HepG2 (cell line): ENCODE data around the gene DENND4B. TPM values are rescaled to one million over a fixed set of nuclear protein-coding genes. Genes with fewer than 3 reads are reported as not detected.
A peak's percentile ranks its signal among the peaks of the same experiment; 100 is the strongest.

Experiments used
- ATAC-seq: fragments of 200-7000 bp; cut with Tn5 transposase; 3 replicates; pipeline ENCODE4 v1.9.1; 2020; ENCODE audit warnings: mild to moderate bottlenecking, moderate library complexity
- BruUV-seq: library from RNA; stranded (reverse); fragments of 400-500 nt; replicated peaks from 2 replicates; lab custom pipeline; 2021; lab: Mats Ljungman, UMichigan
- CTCF ChIA-PET: fragments of 300-600 bp; formaldehyde crosslinking; extraction: SDS; loops from one replicate; lab custom pipeline; 2021; ENCODE audit warnings: low total read pairs, inconsistent platforms, low intra/inter-chr PET ratio; lab: Yijun Ruan, JAX
- POLR2A ChIA-PET: fragments of 350-600 bp; sonication (Branson Sonifier 250); formaldehyde crosslinking; loops from one replicate; lab custom pipeline; 2020; ENCODE audit warnings: antibody characterized with exemption, inconsistent platforms; lab: Yijun Ruan, JAX
- DNase-seq: peaks from one replicate; pipeline ENCODE4 v3.0.0-alpha.2; 2015; ENCODE audit warnings: low spot score
- FAIRE-seq: peaks from 3 replicates; lab custom pipeline; 2011; peaks lifted over from hg19 to GRCh38; lab: Jason Lieb, UNC
- H2AFZ ChIP-seq: one replicate; pipeline ENCODE4 v1.6.1; 2011; ENCODE audit warnings: low read length, inconsistent platforms
- H3K27ac ChIP-seq: fragments of 300-600 bp; 3 replicates; pipeline ENCODE4 v1.8.0; 2011; ENCODE audit warnings: mixed run types, mild to moderate bottlenecking, mixed read lengths, low read length, inconsistent platforms; ENCODE audit not compliant: insufficient read depth; ENCODE audit errors: extremely low read length
- H3K27me3 ChIP-seq, 2 experiments: fragments of 200-600 bp in 1 of 2; 2 replicates in 1 of 2; 3 replicates in 1 of 2; pipeline versions ENCODE4 v1.6.0 to v1.8.0; 2011; ENCODE audit warnings: low read length in 2 of 2, mild to moderate bottlenecking in 2 of 2, moderate library complexity in 2 of 2, inconsistent platforms in 1 of 2; ENCODE audit not compliant: insufficient read depth in 2 of 2, control insufficient read depth in 1 of 2
- H3K36me3 ChIP-seq, 2 experiments: fragments of 200-600 bp in 1 of 2; replicated peaks in 1 of 2; 2 replicates in 1 of 2; 3 replicates in 1 of 2; pipeline versions ENCODE4 v1.5.1 to v1.8.0; 2011; ENCODE audit warnings: low read length in 2 of 2, inconsistent platforms in 1 of 2; ENCODE audit not compliant: insufficient read depth in 2 of 2, control insufficient read depth in 1 of 2
- H3K4me1 ChIP-seq: 2 replicates; pipeline ENCODE4 v1.5.1; 2012; ENCODE audit warnings: low read length, inconsistent platforms; ENCODE audit not compliant: insufficient read depth
- H3K4me2 ChIP-seq: 2 replicates; pipeline ENCODE4 v1.6.0; 2011; ENCODE audit warnings: low read depth, low read length, inconsistent platforms
- H3K4me3 ChIP-seq, 3 experiments: fragments of 200-600 bp in 1 of 3; sonication (generic), shearing (Covaris generic) in 1 of 3; replicated peaks in 1 of 3; 2 replicates each; pipeline ENCODE4 v1.5.1; 2011 to 2016; ENCODE audit warnings: low read length in 3 of 3, inconsistent platforms in 2 of 3, low read depth in 2 of 3, mild to moderate bottlenecking in 2 of 3, control low read depth in 1 of 3, mixed read lengths in 1 of 3; ENCODE audit not compliant: insufficient read depth in 1 of 3
- H3K79me2 ChIP-seq: one replicate; pipeline ENCODE4 v1.6.1; 2011; ENCODE audit warnings: low read length, inconsistent platforms; ENCODE audit not compliant: insufficient read depth
- H3K9ac ChIP-seq: 2 replicates; pipeline ENCODE4 v1.6.0; 2011; ENCODE audit warnings: mild to moderate bottlenecking, low read depth, low read length, inconsistent platforms; ENCODE audit not compliant: insufficient read depth
- H3K9me3 ChIP-seq: 2 replicates; pipeline ENCODE4 v1.5.1; 2012; ENCODE audit warnings: mild to moderate bottlenecking, low read length
- H4K20me1 ChIP-seq: 2 replicates; pipeline ENCODE4 v1.6.0; 2011; ENCODE audit warnings: inconsistent platforms, mild to moderate bottlenecking, low read length, moderate library complexity; ENCODE audit not compliant: insufficient read depth
- CTCF ChIP-seq: sonication (generic); formaldehyde crosslinking; IDR thresholded peaks from 2 replicates; pipeline ENCODE4 v1.5.0; 2020; ENCODE audit warnings: mild to moderate bottlenecking, missing genetic modification reagents, moderate library complexity
- HNRNPLL ChIP-seq: fragments of 200-400 bp; formaldehyde crosslinking; IDR thresholded peaks from 2 replicates; pipeline ENCODE4 v1.6.1; 2017; ENCODE audit warnings: mild to moderate bottlenecking, low read depth, low read length; ENCODE audit not compliant: poor library complexity, severe bottlenecking
- SKI ChIP-seq: fragments of 450-650 bp; IDR thresholded peaks from one replicate; pipeline ENCODE4 v1.6.1; 2018; ENCODE audit warnings: mild to moderate bottlenecking; ENCODE audit not compliant: partially characterized antibody
- ZBTB2 ChIP-seq: sonication (generic); formaldehyde crosslinking; IDR thresholded peaks from 2 replicates; pipeline ENCODE4 v1.8.0; 2022; ENCODE audit warnings: low read depth, missing genetic modification reagents
- ZFX ChIP-seq: sonication (generic); formaldehyde crosslinking; IDR thresholded peaks from 2 replicates; pipeline ENCODE4 v1.4.0; 2020; ENCODE audit warnings: mild to moderate bottlenecking, low read depth, missing genetic modification reagents, moderate library complexity
- ZNF574 ChIP-seq: sonication (generic); formaldehyde crosslinking; IDR thresholded peaks from 2 replicates; pipeline ENCODE4 v1.4.0; 2020; ENCODE audit warnings: missing genetic modification reagents
- ZNF768 ChIP-seq: sonication (generic); formaldehyde crosslinking; IDR thresholded peaks from 2 replicates; pipeline ENCODE4 v1.4.0; 2020; ENCODE audit warnings: missing genetic modification reagents
- WGBS: methylation state at CpG from one replicate; pipeline ENCODE4 v1.1.6; 2017; ENCODE audit warnings: low lambda C conversion rate; 5-methylcytosine and 5-hydroxymethylcytosine counted together
- in situ Hi-C: cut with HindIII; loops from 2 replicates; pipeline ENCODE4 v1.10.0; 2017; ENCODE audit warnings: low pct_unique_long_range_greater_than_20kb; ENCODE audit not compliant: extremely low pct_ligation_motif_present
- intact Hi-C: fragments of 100-400 bp; cut with micrococcal nuclease; formaldehyde crosslinking; loops from one replicate; pipeline ENCODE4 v1.10.0; 2022; ENCODE audit not compliant: unreplicated experiment
- polyA plus RNA-seq, 8 experiments: library from polyadenylated mRNA; depleted of rRNA in 3 of 8; stranded (reverse) in 7 of 8; unstranded in 1 of 8; fragments of >200 nt; fragmentation: Illumina TruSeq in 4 of 8; extraction: Trizol in 4 of 8; gene quantifications; 2 replicates each; pipeline versions ENCODE4 v1.2.1 to v1.2.3, GENCODE V29; 2011 to 2016; ENCODE audit warnings: low read depth in 4 of 8, missing spikeins in 1 of 8, mixed read lengths in 1 of 8; ENCODE audit not compliant: insufficient read depth in 1 of 8
- total RNA-seq, 5 experiments: library from RNA; depleted of rRNA; stranded (reverse); fragments of >200 nt; fragmentation: Illumina TruSeq; extraction: Trizol; gene quantifications; 2 replicates each; pipeline ENCODE4 v1.2.3, GENCODE V29; 2016; ENCODE audit warnings: low read depth in 1 of 5
- TF ChIP-seq, protein P1 (sequence below): sonication (generic); formaldehyde crosslinking; IDR thresholded peaks from 2 replicates; pipeline ENCODE4 v1.9.0; 2021; ENCODE audit warnings: mild to moderate bottlenecking, missing genetic modification reagents

The DENND4B gene
- total and polyA plus RNA-seq, 2 of the 13 experiments (the other 11 are each of a cell fraction or from before 2014, with no cell fraction given): 15.1 to 20.3 TPM

DNA sequence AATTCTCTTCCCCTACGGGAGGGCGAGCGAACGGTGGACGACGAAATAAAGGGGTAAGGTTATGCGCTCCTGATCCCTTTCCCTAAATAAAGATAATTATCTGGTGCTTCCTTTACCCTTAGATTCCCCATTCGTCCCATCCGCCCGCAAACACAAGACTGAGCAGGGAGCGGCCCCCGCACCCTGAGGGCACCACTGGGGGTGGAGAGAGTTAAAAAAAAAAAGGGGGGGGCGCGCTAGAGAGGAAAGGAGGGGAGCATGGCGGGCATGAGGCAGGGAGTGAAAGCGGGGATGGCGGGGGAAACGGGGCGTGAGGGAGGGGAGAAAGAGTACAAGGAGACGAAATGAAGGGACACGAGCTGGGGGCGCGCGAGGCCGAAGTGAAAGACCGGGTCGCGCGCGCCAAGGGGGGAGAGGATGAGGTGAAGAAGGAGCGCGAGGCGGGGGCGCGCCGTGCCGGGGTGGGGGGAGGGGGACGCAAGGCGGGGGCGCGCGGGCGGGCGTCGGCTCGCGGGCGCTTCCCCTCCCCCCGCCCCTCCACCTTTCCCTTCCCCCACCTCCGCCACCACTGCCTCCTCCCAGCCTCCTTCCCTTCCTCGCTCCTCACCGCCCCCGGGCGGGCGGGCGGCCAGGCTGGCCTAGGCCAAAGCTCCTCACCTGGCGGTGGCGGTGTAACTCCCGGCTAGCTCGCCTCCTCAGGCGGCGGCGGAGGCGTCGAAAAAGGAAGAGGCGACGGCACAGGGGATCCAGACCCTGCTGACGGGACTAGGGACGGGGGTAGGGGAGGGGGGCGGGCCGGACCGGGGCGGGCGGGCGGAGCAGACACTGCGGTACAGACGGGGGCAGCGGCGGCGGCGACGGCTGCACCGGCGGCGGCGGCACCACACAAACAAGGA lies 24.2 kb downstream of the DENND4B start:
- intact Hi-C loops: loop anchor here (5.0 kb wide), 1 partner anchor 35 kb away; the partner anchor contains the start of gene CRTC2
- peaks cover 26% of the 10 kb centered on the region for H4K20me1 ChIP-seq
- no peak overlapping the region for H2AFZ ChIP-seq
- H3K79me2 ChIP-seq: peaks cover 45% of the 10 kb centered on the region
- H3K27ac ChIP-seq: peak overlapping the region; percentile 83
- BruUV-seq: no TSS peak
- DNase-seq: peak; percentile 51
- peak overlapping the region; percentile 90 for H3K4me2 ChIP-seq
- ChIA-PET POLR2A (interaction anchor here (0.6 to 3.5 kb wide), 15 partner anchors 8 to 147 kb away, joined by 3 to 28 read pairs (median 7); partner anchors contain the start of genes CREB3L4, CRTC2, DENND4B and JTB), CTCF (no interaction called here)
- H3K36me3 ChIP-seq: peaks cover 0 to 3% of the 10 kb centered on the region in 2 experiments; a peak in 2 of 5 replicates
- H3K4me3 ChIP-seq: peak overlapping the region; percentile 74 to 80 (median 79)
- ATAC-seq: peak; percentile 65
- H3K9me3 ChIP-seq: no peaks in the 10 kb centered on the region
- no peaks in the 10 kb centered on the region; a peak in 2 of 5 replicates for H3K27me3 ChIP-seq
- peak overlapping the region; percentile 84 for H3K9ac ChIP-seq
- 2% methylated on average over 54 of the region's 86 CpGs for WGBS
- no peak for FAIRE-seq
- in situ Hi-C loops: no loop called here
- H3K4me1 ChIP-seq: peaks cover 37% of the 10 kb centered on the region
- TF ChIP-seq ZNF768: peak; percentile 19; the same call in 1 of the 2 replicates
- TF ChIP-seq ZNF574 (CRISPR knock-in tag): peak; percentile 60; the same call in 1 of the 2 replicates
- TF ChIP-seq HNRNPLL: no peak
- TF ChIP-seq SKI: no peak
- TF ChIP-seq, protein P1, sequence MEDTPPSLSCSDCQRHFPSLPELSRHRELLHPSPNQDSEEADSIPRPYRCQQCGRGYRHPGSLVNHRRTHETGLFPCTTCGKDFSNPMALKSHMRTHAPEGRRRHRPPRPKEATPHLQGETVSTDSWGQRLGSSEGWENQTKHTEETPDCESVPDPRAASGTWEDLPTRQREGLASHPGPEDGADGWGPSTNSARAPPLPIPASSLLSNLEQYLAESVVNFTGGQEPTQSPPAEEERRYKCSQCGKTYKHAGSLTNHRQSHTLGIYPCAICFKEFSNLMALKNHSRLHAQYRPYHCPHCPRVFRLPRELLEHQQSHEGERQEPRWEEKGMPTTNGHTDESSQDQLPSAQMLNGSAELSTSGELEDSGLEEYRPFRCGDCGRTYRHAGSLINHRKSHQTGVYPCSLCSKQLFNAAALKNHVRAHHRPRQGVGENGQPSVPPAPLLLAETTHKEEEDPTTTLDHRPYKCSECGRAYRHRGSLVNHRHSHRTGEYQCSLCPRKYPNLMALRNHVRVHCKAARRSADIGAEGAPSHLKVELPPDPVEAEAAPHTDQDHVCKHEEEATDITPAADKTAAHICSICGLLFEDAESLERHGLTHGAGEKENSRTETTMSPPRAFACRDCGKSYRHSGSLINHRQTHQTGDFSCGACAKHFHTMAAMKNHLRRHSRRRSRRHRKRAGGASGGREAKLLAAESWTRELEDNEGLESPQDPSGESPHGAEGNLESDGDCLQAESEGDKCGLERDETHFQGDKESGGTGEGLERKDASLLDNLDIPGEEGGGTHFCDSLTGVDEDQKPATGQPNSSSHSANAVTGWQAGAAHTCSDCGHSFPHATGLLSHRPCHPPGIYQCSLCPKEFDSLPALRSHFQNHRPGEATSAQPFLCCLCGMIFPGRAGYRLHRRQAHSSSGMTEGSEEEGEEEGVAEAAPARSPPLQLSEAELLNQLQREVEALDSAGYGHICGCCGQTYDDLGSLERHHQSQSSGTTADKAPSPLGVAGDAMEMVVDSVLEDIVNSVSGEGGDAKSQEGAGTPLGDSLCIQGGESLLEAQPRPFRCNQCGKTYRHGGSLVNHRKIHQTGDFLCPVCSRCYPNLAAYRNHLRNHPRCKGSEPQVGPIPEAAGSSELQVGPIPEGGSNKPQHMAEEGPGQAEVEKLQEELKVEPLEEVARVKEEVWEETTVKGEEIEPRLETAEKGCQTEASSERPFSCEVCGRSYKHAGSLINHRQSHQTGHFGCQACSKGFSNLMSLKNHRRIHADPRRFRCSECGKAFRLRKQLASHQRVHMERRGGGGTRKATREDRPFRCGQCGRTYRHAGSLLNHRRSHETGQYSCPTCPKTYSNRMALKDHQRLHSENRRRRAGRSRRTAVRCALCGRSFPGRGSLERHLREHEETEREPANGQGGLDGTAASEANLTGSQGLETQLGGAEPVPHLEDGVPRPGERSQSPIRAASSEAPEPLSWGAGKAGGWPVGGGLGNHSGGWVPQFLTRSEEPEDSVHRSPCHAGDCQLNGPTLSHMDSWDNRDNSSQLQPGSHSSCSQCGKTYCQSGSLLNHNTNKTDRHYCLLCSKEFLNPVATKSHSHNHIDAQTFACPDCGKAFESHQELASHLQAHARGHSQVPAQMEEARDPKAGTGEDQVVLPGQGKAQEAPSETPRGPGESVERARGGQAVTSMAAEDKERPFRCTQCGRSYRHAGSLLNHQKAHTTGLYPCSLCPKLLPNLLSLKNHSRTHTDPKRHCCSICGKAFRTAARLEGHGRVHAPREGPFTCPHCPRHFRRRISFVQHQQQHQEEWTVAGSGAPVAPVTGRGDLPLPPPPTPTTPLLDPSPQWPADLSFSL (CRISPR knock-in tag): no peak
- peak; percentile 52 for TF ChIP-seq CTCF (CRISPR knock-in tag)
- peak; percentile 72; the same call in 1 of the 2 replicates for TF ChIP-seq ZFX
- peak; percentile 64; the same call in 1 of the 2 replicates for TF ChIP-seq ZBTB2
